GM21381 (cell line): ENCODE data around the gene OR56A1.
"Not testable (repeated sequence)": the region's sequence is repeated elsewhere in the genome, so short reads cannot be mapped to it uniquely, and the experiment has no call there.

Experiments used
- ATAC-seq: cut with Tn5 transposase; IDR thresholded peaks from one replicate; pipeline ENCODE4 v1.9.1; 2021; ENCODE audit warnings: mild to moderate bottlenecking, moderate library complexity; ENCODE audit not compliant: unreplicated experiment

OR56A1 gene, protein sequence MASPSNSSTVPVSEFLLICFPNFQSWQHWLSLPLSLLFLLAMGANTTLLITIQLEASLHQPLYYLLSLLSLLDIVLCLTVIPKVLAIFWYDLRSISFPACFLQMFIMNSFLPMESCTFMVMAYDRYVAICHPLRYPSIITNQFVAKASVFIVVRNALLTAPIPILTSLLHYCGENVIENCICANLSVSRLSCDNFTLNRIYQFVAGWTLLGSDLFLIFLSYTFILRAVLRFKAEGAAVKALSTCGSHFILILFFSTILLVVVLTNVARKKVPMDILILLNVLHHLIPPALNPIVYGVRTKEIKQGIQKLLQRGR

DNA sequence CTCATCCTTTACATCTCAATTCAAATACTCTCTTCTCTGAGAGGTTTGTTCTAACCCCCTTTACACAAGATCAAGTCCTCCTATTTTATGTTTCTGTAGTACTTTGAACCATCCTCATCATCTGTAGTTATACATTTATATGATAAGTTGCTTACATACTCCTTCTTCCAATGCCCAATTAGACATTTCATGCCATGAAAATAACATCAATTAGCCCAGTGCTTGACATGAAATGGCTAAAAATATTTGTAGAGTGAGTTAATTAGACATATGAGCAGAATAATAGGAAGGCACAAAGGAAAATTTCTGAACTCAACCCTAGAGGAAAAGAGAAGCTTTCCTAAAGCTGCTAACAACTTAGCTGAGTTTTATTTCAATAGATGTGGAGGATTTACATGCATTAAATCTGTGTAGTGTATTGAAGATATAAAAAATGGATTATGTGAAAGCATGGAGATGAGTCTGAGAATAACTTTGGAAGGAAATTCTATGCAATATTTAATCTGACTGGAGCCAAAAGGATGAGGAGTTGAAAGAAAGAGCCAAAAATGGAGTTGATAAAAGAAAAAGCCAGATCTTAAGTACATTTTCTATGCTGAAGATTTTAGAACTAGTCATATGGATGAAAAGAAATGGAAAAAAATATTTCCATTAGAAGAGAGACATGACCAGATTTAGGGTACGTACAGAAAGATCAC is at the start of gene OR56A1:
Gene OR56A1, minus strand, starts transcription at position 51 of the 698 bp plus-strand sequence. CDS start 3,066 bp downstream, outside the sequence.
- no peak for ATAC-seq

DNA sequence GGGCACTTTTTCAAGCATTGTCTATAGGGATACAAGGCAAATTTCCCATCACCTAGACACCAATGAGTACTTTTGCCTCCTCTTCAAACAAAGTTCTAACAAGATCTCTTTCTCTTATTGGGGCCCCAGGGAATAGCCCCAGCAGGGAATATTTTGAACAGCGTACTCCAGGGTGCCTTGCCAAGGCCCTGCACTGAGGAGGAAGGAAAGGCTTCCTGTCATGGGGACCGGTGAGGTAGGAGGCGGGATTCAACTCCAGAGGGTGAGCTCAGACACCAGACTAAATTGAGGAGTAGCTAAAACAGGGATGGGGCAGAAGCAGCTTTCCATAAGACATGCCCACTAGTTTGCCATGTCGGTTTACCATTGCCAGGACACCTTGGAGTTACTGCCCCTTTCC is 48.9 kb upstream of the OR56A1 start:
- no peak for ATAC-seq

DNA sequence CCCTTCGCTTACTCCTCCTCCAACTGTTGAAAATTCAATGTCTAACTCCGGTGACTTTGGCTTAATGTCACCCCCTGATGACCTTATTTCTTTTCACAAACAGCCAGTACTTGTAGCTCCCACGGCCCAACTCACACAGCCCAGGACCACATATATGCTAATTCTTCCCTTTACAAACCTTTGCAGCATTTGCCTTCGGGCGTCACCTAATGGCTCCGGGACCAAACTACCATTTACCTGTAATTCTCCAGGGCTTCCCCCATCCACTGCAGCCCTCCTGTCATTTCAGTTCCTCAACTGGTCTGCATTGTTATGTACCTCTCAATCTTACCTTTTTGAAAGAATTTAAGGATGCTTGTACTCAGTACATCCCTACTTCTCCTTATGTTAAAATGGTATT is 47.2 kb upstream of the OR56A1 start:
- ATAC-seq: no peak

DNA sequence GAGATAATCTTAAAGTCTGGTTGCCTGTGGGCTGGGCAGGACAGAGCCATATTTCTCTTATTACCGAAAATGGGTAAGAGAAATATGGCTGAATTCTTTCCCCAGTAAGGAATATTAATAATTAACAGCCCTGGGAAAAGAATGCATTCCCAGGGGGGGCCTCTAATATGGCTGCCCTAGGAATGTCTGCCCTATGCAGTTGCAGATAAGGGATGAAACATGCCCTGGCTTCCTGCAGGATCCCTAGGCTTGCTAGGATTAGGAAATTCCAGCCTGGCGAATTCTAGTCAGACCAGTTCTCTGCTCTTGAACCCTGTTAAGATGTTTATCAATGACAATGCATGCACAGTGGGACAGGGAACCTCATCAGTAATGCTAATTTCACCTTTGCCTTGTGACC is 45.9 kb upstream of the OR56A1 start:
- ATAC-seq: not testable (repeated sequence)

DNA sequence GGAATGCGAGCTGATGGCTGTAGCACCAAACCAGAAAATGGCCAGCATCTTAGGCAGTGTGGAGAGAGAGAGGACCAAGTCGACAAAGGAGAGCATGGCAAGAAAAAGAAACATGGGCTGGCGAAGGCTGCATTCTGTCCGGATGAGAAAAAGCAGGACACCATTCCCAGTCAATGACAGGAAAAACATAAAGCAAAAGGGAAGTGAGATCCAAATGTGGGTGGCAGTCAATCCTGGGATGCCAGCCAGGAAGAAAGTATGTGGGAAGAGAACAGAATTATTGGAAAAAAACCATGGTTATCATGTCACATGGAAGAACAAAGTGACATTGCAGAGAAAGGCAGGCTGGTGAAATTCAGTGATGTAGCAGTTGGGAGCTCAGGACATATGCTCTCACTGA is 36.9 kb upstream of the OR56A1 start:
- no peak for ATAC-seq

DNA sequence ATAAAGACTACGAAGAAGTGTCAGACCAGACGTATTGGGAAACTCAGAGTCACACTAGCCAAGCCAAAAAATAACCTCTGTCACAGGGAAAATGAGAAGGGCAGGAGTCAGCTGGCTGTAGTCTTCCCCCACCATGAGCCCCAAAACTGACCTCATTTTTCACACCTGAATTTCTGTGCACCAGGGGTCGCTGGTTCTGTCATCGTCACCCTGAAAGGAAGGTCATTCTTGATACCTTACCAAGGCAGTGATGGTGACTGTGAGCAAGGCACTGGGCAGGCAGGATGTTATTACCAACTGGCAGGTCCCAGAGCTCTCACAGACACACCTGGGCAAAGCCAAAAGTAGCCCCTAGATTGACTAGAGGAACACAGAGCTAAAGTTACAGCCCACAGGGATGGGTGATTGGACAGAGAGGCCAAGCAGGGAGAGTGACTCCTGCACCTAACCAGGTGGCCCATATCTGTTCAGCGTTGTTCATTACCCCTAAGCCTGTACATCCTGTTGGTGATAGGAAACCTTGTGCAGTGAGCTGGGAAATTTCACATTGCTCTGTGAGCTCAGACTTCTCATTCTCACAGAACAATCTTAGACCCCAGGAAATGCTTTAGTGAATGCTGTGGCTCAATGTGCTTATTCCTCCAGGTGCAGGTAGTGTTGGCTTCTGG is 32.3 kb upstream of the OR56A1 start:
- ATAC-seq: no peak

DNA sequence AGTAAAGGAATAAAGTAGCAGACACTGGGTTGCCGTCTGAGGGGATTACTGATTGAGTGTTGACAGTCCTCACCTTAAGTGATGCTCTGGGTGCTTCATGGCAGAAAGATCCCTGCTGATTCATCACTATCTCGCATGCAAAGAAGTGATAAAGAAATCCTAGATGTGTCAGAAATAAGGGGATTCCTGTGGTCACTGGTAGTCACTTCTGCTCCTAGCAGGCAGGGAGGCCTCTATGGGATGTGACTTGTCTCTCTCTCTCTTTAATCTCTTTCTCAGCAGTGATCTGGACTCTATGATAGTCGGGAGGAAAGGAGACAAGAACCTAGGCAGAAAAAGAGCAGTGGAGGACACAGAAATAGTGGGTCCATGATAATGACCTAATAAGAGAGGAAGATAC is 30.9 kb upstream of the OR56A1 start:
- no peak for ATAC-seq

DNA sequence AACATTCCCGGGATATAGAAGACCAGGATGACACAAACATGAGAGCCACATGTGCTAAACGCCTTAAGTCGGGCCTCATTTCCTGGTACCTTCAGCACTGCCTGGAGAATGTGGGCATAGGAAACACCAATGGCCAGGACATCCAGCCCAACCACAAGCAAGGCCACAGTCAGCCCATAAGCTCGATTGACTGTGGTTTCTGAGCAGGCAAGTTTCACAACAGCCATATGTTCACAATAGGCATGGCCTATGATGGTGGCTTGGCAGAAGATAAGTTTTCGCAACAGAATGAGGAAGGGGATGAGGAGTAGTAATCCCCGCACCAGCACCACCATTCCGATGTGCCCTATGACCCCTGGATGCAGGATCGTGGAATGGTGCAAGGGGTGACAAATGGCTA is 26.9 kb upstream of the OR56A1 start:
- no peak for ATAC-seq

DNA sequence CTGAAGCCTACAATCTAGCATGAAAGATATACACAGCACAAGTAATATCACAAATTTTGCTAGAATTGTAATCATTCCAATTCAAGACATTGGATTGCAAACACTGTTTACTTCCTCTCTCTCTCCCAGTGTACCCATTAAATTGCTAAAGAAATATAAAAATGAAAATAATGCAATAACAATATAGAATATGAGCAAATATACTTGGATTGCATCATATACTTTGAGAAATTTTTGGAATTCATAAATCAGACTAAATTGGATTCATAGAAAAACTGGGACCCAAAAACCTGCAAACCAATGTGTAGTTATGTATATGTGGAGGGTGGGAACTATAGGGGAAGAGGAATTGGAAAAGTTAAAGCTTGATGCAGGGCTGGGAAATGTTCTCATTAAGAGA is 25.0 kb upstream of the OR56A1 start:
- ATAC-seq: no peak

DNA sequence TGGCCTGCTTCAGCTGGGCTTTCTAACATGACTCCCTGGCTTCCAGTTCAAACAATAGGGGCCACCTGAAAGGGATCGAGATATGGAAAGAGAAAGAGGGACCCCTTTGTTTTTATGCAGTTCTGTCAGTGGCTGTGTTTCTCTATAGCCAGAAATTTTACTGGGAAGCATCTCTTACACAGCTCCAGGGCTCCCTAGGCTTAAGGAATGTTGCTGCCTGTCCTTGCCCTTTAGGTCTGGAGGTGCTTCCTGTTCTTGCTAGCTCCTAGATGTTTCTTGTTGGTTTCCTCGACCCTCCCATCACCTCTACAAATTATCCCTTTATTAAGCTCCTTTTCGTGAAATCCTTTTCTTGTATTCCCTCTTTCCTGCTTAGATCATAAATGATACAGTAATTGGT is 21.8 kb upstream of the OR56A1 start:
- ATAC-seq: no peak

DNA sequence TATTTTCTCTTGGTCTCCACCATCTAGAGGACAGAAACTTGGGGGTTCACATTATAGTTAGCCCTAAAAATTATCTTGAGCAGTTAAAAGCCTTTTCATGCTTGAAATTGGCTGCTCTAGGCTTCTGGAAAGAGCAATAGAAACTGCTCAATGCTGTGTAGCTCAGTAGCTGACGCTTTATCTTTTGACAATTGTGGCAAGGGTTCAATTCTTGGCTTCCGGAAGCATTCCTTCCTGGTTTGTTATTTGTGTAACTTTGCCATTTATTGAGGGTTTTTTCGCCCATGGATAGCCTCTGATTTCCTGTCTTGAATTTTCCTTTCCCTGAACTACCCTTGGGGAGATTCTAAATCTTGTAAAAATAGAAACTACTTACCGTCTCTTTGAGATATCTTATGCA is 10.3 kb upstream of the OR56A1 start:
- ATAC-seq: no peak

DNA sequence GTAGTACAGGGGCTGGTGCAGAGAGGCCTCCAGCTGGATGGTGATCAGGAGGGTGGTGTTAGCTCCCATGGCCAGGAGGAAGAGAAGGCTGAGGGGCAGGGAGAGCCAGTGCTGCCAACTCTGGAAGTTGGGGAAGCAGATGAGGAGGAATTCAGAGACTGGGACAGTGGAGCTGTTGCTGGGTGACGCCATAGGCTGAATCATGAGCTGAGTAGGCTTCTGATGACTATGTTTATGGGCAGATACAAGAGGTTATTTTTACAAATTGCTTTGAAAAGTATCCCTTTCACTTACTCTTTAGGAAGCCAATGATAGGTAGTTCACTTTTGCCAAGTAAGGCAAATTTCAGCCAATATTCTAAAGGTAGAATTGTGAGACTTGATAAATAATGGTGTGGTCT is 3.1 kb downstream of the OR56A1 start:
- no peak for ATAC-seq

DNA sequence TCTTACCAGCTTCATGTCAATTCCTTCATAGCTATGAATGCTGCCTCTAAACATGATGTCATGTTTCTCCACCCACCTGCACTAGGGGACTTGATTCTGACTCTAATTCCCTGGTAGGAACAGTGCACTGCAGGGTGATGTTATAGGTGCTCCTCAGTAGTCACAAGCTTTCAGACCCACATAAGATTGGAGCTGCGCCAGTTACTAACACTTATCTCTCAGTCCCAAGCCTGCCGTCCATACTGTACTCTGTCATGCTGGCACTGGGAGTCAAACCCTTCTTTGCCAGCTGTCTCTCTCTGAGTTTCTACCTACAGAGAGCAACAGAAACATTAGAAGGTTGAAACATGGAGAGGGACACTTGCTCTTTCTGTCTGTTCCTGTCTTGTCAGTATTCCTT is 5.5 kb downstream of the OR56A1 start:
- no peak for ATAC-seq

DNA sequence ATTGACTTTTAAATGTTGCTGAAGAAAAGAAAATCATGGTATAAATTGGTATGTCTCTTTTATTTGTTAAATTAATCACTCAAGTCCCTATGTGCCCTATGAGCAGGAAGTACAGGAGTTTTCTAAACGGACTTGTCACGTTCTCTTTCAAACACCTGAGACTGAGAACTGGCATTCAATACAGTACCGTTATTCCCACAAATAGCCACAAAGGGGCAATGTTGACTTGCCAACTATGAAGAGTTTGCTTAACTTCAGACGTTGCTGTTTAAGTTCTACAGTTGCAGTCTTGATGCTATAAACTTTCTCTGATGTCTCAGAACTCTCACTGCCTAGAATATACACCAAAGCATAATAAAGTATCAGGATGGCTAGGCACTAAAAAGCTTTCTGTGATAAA is 7.6 kb downstream of the OR56A1 start:
- peak; percentile 67 for ATAC-seq

DNA sequence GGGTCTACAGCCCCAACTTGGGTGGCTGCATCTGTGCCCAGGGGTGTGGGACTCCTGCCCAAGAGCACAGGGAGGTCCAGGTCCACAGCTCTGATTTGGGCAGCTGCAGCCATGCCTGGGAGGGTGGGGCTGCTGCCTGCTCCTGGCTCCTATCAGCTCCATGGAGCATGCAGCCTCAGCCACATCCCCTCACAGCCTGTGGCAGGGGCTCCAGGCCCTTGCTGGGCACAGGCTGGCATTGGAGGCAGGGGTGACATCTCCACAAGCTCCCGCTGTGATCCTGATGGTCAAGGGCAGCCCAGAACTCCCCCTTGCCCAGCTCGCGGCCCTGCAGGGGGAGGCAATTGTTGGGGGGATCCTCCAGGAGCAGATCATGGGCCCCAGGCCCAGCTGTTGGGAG is 17.5 kb downstream of the OR56A1 start:
- ATAC-seq: no peak

DNA sequence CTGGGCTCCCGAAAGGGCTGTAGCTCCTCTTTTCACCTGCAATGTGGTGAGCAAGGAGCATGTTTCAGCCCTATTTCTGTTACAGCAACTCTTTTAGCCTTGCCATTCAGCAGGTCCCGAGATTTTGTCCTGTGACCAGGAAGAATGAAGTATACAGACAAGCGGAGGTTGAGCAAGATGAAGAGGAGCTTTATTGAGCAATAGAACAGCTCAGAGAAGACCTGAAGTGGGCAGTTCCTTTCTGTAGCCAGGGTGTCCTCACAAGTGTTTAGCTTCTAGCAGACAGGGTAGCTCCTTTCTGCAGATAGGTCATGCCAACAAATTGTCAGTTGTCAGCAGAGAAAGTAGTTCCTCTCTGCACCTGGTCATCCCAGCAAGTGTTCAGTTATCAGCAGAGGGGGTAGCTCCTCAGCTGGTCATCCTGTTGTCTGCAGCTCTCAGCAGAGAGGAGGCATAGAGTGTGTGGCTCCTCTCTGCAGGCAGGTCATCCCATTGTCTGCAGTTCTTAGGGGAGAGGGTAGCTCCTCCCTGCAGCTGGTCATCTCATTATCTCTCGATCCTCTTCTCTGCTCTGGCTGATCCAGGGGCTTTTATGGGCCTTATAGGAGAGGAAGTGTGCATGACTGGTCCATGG is 18.4 kb downstream of the OR56A1 start:
- no peak for ATAC-seq

DNA sequence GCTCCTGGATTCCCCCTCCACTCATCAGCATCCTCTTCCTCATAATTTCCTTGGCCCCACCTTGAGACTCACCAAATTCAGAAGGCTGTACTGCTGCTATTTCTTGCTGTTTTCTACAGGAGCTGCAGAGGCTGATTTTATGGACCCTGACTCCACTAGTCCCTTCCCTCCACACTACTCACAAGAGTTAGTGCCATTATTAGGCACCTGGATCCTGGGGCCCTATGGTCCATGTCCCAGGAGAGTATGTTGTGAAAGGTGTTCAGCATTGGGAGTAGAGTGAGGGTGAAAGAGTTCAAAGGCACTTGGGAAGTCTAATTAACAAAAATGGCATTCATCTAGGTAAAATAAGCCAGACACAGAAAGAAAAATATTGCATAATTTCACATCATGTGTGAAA is 23.7 kb downstream of the OR56A1 start, which contains the start of gene OR56A4:
Gene OR56A4, minus strand, starts transcription at position 101 of the 400 bp plus-strand sequence. CDS start 3,954 bp downstream, outside the sequence.
- ATAC-seq: no peak

DNA sequence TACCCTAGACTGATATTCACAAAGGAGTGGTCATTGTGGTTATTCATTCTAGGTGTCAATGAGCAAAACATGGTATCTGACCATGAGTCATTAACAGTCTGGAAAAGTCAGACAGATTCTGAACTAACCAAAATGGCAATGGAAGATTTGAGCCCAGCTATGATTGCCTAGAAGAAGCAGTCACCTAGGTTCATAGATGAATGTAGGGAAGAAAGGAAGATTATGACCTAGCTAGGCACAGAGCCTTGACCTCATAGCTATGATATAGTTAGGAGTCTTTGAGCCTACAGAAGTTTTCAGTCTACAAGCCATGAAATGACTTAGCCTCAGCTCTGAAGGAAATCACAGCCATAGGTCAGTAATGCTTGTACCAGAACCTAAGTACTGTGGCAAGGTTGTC is 24.2 kb downstream of the OR56A1 start:
- no peak for ATAC-seq

DNA sequence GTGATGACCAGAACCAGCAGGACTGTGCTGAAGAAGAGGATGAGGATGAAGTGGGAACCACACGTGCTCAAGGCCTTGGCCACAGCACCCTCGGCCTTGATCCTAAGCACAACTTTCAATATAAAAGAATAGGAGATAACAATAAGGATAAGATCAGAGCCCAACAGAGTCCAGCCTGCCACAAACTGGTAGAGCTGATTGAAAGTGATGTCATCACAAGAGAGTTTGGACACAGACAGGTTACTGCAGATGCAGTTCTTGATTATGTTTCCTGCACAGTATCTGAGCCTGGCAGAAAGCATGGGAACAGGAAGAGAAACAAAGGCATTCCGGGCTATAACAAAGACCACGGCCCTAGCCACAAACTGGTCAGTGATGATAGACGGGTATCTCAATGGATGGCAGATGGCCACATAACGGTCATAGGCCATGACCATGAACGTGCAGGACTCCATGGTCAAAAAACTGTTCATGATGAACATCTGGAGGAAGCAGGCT is 28.3 kb downstream of the OR56A1 start:
- ATAC-seq: no peak

DNA sequence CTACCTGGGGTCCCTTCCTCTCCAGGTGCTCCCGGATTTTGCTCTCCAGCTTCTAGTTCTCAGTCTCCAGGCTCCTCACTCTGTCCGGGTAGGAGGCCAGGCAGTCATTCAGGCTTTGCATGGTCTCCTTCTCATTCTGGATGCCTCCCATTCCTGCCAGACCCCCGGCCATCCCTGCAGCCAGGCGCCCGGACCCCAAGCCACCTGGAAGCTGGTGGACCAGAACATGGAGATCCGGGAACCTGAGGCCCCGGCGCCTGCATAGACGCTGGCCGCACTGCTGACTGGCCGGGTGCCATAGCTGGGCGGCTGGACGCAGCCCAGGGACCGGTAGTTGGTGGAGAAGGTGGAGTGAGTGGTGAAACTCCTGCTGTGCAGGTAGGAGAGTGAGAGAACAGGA is 35.8 kb downstream of the OR56A1 start:
- ATAC-seq: no peak

DNA sequence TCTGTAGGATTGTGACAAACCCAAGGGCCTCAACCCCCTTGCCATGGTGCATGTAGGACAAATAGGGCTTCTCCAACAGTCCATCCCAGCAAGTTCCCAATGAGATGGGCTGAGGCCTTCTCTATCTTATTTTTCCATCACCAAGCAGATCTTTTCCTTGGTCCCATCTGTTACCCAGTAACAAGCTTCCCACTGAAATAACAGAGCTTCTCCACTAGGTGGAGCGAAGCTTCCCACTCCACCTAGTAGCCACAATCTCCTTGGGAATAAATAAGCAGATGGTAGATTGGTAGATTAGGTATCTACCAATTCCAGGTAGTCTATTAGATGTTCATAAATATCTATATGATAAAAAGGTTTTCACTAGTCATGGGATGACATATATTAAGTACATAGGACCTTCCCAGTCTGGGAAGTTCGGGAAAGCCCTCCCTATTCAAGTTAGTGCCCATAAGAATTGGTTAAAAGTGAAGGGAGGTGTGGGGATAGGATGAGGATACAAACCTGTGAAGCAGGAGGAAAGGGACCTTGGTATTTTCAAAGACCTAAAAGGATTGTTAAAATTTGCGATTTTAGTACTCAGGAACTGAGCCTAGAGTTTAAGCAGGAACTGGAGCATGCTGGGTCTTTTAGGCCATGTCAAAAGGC is 37.8 kb downstream of the OR56A1 start:
- ATAC-seq: no peak
